HG02938 (cell line): ENCODE data around the gene CNRIP1.

ENCODE experiments used
- ATAC-seq: cut with Tn5 transposase; IDR thresholded peaks from one replicate; pipeline ENCODE4 v1.9.1; 2021; ENCODE audit warnings: mild to moderate bottlenecking, moderate library complexity; ENCODE audit not compliant: unreplicated experiment

Gene CNRIP1

GRCh38 chr2:68251855-68252399, 67.8 kb downstream of the CNRIP1 start:
- ATAC-seq = peak; percentile 2

GRCh38 chr2:68251187-68251854, 68.4 kb downstream of the CNRIP1 start:
- peak; percentile 65 for ATAC-seq

- ATAC-seq = no peak
Measured at GRCh38 chr2:68250652-68251186, 69.0 kb downstream of the CNRIP1 start.

- ATAC-seq = no peak
Measured at GRCh38 chr2:68250196-68250595, 69.6 kb downstream of the CNRIP1 start.

GRCh38 chr2:68248806-68249205, 70.9 kb downstream of the CNRIP1 start:
- ATAC-seq = no peak

- ATAC-seq = no peak
Measured at GRCh38 chr2:68248361-68248760, 71.4 kb downstream of the CNRIP1 start.

- ATAC-seq = no peak
Measured at GRCh38 chr2:68246396-68246795, 73.4 kb downstream of the CNRIP1 start.

- no peak for ATAC-seq
Measured at GRCh38 chr2:68245672-68246071, 74.1 kb downstream of the CNRIP1 start.

GRCh38 chr2:68245066-68245465, 74.7 kb downstream of the CNRIP1 start:
- no peak for ATAC-seq

- ATAC-seq = no peak
Measured at GRCh38 chr2:68244456-68244855, 75.3 kb downstream of the CNRIP1 start.
